Astrocyte (in vitro differentiated cells and primary cell): Measurements from ENCODE around the gene PCDH17. TPM values are rescaled to one million over a fixed set of nuclear protein-coding genes. Genes with fewer than 3 reads are reported as not detected.

Experiments
- DNase-seq: peaks from one replicate; pipeline ENCODE4 v3.0.0-alpha.2; 2010; ENCODE audit warnings: low read depth
- FAIRE-seq: peaks from 2 replicates; lab custom pipeline; 2011; peaks lifted over from hg19 to GRCh38; lab: Jason Lieb, UNC
- H2AFZ ChIP-seq: 2 replicates; pipeline ENCODE4 v1.6.0; 2012; ENCODE audit warnings: low read depth, low read length, inconsistent platforms
- H3K27ac ChIP-seq: 2 replicates; pipeline ENCODE4 v1.5.1; 2011; ENCODE audit warnings: low read depth, low read length, inconsistent platforms
- H3K27me3 ChIP-seq: 2 replicates; pipeline ENCODE4 v1.6.0; 2011; ENCODE audit warnings: low read length, inconsistent platforms; ENCODE audit not compliant: insufficient read depth
- H3K36me3 ChIP-seq: 2 replicates; pipeline ENCODE4 v1.5.1; 2011; ENCODE audit warnings: low read length, inconsistent platforms; ENCODE audit not compliant: insufficient read depth
- H3K4me1 ChIP-seq: 2 replicates; pipeline ENCODE4 v1.5.1; 2011; ENCODE audit warnings: low read length, inconsistent platforms; ENCODE audit not compliant: insufficient read depth
- H3K4me2 ChIP-seq: 2 replicates; pipeline ENCODE4 v1.6.0; 2012; ENCODE audit warnings: low read length, inconsistent platforms
- H3K4me3 ChIP-seq: 2 replicates; pipeline ENCODE4 v1.5.1; 2011; ENCODE audit warnings: low read depth, mild to moderate bottlenecking, low read length, inconsistent platforms; ENCODE audit not compliant: insufficient read depth
- H3K79me2 ChIP-seq: 2 replicates; pipeline ENCODE4 v1.6.0; 2012; ENCODE audit warnings: mild to moderate bottlenecking, low read length, inconsistent platforms; ENCODE audit not compliant: insufficient read depth
- H3K9ac ChIP-seq: 2 replicates; pipeline ENCODE4 v1.6.0; 2012; ENCODE audit warnings: mild to moderate bottlenecking, low read length, inconsistent platforms
- H3K9me3 ChIP-seq: 2 replicates; pipeline ENCODE4 v1.5.1; 2012; ENCODE audit warnings: low read depth, mild to moderate bottlenecking, low read length, inconsistent platforms; ENCODE audit not compliant: insufficient read depth
- H4K20me1 ChIP-seq: 2 replicates; pipeline ENCODE4 v1.6.0; 2012; ENCODE audit warnings: low read length, inconsistent platforms; ENCODE audit not compliant: insufficient read depth
- H3K27ac Mint-ChIP-seq: one replicate; pipeline ENCODE4 v1.8.0; 2021; ENCODE audit warnings: mild to moderate bottlenecking, mixed read lengths; ENCODE audit not compliant: unreplicated experiment
- H3K27me3 Mint-ChIP-seq: one replicate; pipeline ENCODE4 v1.8.0; 2021; ENCODE audit warnings: low read depth, mixed read lengths; ENCODE audit not compliant: unreplicated experiment
- H3K36me3 Mint-ChIP-seq: one replicate; pipeline ENCODE4 v1.8.0; 2021; ENCODE audit warnings: low read depth, mixed read lengths; ENCODE audit not compliant: unreplicated experiment
- H3K4me1 Mint-ChIP-seq: one replicate; pipeline ENCODE4 v1.8.0; 2021; ENCODE audit warnings: low read depth, mixed read lengths; ENCODE audit not compliant: unreplicated experiment
- H3K4me3 Mint-ChIP-seq: one replicate; pipeline ENCODE4 v1.8.0; 2021; ENCODE audit warnings: mild to moderate bottlenecking, moderate library complexity, mixed read lengths; ENCODE audit not compliant: unreplicated experiment
- H3K9me3 Mint-ChIP-seq: one replicate; pipeline ENCODE4 v1.8.0; 2021; ENCODE audit warnings: mild to moderate bottlenecking, mixed read lengths; ENCODE audit not compliant: unreplicated experiment
- CTCF ChIP-seq: IDR thresholded peaks from 2 replicates; pipeline ENCODE4 v1.5.1; 2011; ENCODE audit warnings: low read depth, mild to moderate bottlenecking, inconsistent platforms, low read length, moderate library complexity; ENCODE audit not compliant: insufficient read depth
- EZH2 ChIP-seq: IDR thresholded peaks from 2 replicates; pipeline ENCODE4 v1.6.1; 2012; ENCODE audit warnings: mild to moderate bottlenecking, low read length, inconsistent platforms; ENCODE audit not compliant: insufficient read depth
- total RNA-seq: library from RNA; stranded (reverse); gene quantifications from 2 replicates; pipeline ENCODE4 v1.2.1, GENCODE V29; 2021

The PCDH17 gene
- total RNA-seq, 1 donor from 2014 or later, result 2.1 TPM

DNA sequence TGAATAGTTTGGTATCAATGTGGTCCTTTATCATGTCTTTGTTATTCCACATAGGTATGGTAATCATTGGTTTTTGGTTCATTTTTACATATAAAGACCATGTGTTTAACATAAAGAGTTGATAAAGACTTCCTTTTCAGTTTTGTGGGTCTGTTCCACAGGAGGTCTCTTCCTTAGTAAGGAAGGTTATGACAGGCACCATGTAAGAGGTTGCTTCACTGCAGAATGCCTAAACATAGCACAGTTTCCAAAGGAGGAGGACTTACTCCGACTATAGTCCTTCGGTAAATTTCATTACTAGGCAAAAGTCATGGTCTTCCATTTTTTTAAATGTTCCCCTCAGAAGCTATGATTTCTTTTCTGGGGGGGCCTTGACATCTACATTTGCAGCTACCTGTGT lies 27.1 kb upstream of the PCDH17 start:
- no peaks in the 10 kb centered on the region for H3K4me1 Mint-ChIP-seq
- Histone ChIP-seq H3K4me3 (no peak overlapping the region), H3K9me3 (no peaks in the 10 kb centered on the region), H3K9ac (no peak overlapping the region), H3K36me3 (no peaks in the 10 kb centered on the region), H4K20me1 (no peaks in the 10 kb centered on the region), H3K27me3 (no peaks in the 10 kb centered on the region), H3K4me2 (no peak overlapping the region), H3K4me1 (no peaks in the 10 kb centered on the region), H3K27ac (no peak overlapping the region), H3K79me2 (no peaks in the 10 kb centered on the region), H2AFZ (no peak overlapping the region)
- H3K9me3 Mint-ChIP-seq, result no peaks in the 10 kb centered on the region
- no peaks in the 10 kb centered on the region for H3K36me3 Mint-ChIP-seq
- no peak overlapping the region for H3K4me3 Mint-ChIP-seq
- H3K27me3 Mint-ChIP-seq, result no peaks in the 10 kb centered on the region
- DNase-seq (no peak), FAIRE-seq (no peak)
- no peak for TF ChIP-seq EZH2
- no peak for TF ChIP-seq CTCF
- no peak overlapping the region for H3K27ac Mint-ChIP-seq

DNA sequence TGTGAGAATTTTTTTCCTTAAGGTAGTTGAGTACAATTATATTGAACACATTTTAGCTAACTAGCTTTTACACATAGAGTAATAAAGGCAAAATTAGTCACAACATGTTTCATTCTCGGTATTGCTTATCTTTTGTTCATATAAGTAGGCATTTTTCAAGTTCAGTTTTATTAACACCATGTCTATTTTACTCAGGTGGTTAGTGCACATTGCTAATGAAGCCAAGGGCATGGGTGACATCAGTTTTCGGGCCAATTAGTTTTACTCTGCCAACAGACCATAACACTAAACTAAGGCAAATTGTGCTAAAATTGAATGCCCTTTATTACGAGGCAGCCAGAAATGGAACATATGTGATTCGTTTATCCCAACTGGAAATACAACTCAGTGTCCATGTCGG lies 19.6 kb upstream of the PCDH17 start:
- Mint-ChIP-seq H3K27ac (no peak overlapping the region), H3K9me3 (no peaks in the 10 kb centered on the region), H3K27me3 (no peaks in the 10 kb centered on the region), H3K4me3 (no peak overlapping the region), H3K4me1 (no peaks in the 10 kb centered on the region), H3K36me3 (no peaks in the 10 kb centered on the region)
- Histone ChIP-seq H2AFZ (no peak overlapping the region), H3K9ac (no peak overlapping the region), H3K27ac (no peak overlapping the region), H3K9me3 (no peaks in the 10 kb centered on the region), H3K4me3 (no peak overlapping the region), H3K27me3 (no peaks in the 10 kb centered on the region), H3K79me2 (no peaks in the 10 kb centered on the region), H3K4me1 (no peaks in the 10 kb centered on the region), H4K20me1 (no peaks in the 10 kb centered on the region), H3K36me3 (no peaks in the 10 kb centered on the region), H3K4me2 (no peak overlapping the region)
- no peak for DNase-seq
- no peak for FAIRE-seq
- no peak for TF ChIP-seq CTCF

DNA sequence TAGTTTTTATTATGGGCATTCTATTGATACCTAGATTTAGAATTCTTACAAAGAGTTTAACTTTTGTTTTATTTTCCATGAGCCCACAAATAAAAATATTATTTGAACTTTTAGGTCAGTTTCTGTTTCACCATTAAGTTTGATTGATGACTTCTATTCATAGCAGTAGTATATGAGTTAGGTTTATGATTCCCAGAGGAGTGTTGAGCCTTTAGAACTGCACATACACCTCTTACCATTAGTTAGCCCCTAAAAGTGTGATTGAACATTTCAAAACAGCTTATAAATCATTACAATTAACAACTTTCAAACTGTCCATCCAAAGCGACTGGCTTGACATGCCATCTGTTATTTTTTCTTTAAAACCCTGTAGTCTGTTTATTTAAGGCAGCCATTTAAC lies 19.0 kb upstream of the PCDH17 start:
- no peaks in the 10 kb centered on the region for H4K20me1 ChIP-seq
- no peak overlapping the region for H3K27ac ChIP-seq
- H3K9ac ChIP-seq, result no peak overlapping the region
- H3K27ac Mint-ChIP-seq, result no peak overlapping the region
- no peaks in the 10 kb centered on the region for H3K4me1 ChIP-seq
- no peaks in the 10 kb centered on the region for H3K27me3 Mint-ChIP-seq
- no peaks in the 10 kb centered on the region for H3K27me3 ChIP-seq
- FAIRE-seq, result no peak
- no peak overlapping the region for H3K4me3 Mint-ChIP-seq
- no peaks in the 10 kb centered on the region for H3K36me3 Mint-ChIP-seq
- no peaks in the 10 kb centered on the region for H3K9me3 ChIP-seq
- H2AFZ ChIP-seq, result no peak overlapping the region
- no peaks in the 10 kb centered on the region for H3K4me1 Mint-ChIP-seq
- TF ChIP-seq EZH2 (no peak), CTCF (no peak)
- no peaks in the 10 kb centered on the region for H3K36me3 ChIP-seq
- no peak overlapping the region for H3K4me2 ChIP-seq
- no peak for DNase-seq
- H3K4me3 ChIP-seq, result no peak overlapping the region
- no peaks in the 10 kb centered on the region for H3K9me3 Mint-ChIP-seq
- H3K79me2 ChIP-seq, result no peaks in the 10 kb centered on the region
